Activated CD4-positive, alpha-beta T cell treated with anti-CD3 and anti-CD28 coated beads for 48 hours (primary cell): Measurements from ENCODE around the gene PLA2G4A.

Source experiments
- DNase-seq: peaks from one replicate; pipeline ENCODE4 v3.0.0-alpha.2; 2020

Gene PLA2G4A

DNA sequence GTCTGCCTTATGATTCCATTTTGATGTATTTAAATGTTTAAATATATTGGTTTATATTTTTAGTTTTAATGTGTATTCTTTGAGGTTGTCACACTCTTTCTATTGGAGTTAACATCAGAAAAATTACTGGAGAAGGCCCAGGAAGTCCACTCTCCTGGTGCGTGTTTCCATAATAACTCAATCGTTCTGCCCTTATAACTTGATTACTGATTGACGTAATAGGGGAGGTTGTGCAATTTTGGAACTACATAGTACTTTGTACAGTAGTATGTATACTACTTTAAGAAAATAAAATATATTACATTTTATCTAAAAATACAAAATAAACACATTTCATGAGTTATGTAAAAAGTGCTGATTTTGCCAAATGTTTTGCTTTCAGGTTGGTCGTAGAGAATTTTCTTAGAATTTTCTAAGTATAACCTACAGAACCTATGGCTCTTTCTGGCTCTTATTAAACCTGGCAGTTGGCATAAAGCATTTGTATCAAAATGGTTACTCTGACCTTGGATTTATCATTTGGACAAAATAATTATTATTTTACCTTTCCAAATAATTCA is 5.7 kb downstream of the PLA2G4A start:
- no peak for DNase-seq

DNA sequence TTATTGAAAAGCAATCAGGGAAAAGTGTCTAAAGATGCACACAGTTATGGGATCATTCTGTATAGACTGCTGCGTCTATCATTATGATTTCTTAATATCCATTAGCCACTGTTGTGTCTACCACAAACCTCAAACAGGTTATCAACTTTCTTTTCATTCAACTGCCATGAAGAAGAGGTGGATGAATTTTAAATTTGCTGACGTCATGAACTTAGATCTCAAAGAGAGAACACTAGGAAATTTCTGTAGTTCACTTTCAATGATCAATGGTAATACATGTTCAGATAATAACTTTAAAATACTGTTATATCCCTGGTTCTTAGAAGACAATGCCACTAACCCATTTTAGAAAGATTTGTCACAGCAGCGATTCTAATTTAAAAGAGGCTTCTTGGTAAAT is 6.7 kb downstream of the PLA2G4A start:
- no peak for DNase-seq

DNA sequence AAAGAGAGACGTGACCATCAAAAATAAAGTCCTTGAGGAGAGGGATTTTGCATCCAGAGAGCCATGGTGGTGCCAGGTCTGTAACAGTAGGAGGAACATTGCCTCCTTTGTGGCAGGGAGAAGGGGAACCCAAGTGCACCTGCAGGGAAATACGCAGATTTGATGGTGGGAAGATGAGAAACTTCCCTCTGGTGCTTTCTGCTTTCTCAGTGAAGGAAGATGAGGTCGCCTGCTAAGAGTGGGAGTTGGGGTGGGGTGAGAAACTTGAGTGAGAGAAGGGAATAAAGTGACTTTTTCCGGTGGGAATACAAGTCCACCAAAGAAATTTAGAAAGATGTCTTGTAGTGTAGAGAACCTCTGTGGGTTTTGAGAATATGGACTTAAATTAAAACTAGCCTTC is 9.1 kb downstream of the PLA2G4A start:
- no peak for DNase-seq

DNA sequence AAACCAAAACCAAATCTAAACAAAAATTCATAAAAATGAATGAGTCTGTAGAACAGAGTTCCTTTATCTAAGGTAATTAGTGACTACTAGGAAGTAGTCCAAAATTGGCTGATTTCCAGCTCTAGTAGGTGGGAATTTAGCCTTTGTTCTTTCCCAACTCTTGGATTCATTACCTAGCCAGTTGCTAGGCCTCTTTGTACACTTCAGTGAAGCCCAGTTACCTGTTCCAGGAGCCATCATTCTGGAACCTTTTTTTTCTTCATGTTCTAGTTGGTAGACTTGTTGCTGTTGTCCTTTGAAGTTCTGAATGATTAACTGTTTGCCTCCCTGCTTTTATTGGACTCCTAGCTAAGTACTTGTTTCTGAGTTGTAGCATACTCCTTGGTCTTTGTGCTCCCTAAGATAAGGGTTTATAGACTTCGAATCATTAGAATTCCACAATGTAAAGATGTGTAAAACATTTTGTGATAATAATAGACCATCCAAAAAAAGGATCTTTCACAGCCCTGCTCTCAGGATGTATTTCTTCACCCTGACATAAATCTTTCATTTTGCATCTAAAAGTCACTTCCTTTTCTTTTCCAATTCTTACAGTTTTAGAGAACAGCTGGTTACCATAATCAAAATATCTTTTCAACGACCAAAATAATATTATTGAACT is 9.8 kb downstream of the PLA2G4A start:
- DNase-seq, result no peak

DNA sequence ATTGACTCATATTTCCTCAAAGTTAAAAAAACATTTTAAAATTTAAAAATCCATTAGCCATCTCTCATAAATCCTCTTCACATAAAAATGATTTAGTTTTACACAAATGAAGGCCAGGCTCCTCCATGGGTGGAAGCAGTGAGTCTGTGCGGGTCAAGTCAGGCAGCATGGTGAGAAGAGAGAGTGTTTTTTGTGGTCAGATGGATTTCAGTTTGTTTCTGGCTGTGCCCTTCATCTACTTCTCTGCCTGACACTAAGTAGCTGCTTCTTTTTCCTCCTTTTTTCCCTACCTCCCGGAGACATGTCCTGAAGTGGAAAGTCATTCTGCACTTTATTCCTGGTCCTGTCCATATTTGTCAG is 10.3 kb downstream of the PLA2G4A start:
- DNase-seq, result no peak

DNA sequence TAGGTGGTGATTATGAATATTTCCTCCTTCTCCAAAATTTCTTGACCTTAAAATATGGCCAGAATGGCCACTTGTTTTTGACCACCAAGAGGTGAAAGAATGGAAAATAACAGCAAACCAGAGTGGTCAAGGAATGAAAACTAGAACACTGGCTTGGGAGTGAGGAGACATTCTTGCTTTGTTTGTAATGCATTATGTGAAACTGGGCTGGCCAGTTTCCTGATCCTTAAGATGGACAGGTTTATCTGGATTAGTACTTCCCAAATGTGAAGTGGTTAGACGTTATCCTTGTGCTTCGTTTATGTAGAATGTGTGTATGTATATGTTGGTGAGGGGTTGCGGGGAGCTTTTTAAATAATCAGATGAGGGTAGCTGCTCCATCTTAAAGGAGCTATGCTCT is 12.8 kb downstream of the PLA2G4A start:
- no peak for DNase-seq

DNA sequence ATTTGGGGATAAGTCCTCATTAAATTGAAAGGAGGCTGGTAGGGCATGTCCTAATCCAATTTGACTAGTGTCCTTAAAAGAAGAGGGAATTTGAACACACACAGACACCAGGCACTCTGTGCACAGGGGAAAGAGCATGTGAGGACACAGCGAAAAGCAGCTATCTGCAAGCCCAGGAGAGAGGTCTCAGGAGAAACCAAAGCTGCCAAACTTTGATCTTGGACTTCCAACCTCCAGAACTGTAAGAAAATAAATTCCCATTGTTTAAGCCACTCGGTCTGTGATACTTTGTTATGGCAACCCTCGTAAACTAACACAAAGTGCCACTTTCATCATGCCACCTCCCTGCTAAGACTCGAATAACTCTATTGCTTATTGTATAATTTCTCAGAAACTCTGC is 13.8 kb downstream of the PLA2G4A start:
- DNase-seq, result no peak

DNA sequence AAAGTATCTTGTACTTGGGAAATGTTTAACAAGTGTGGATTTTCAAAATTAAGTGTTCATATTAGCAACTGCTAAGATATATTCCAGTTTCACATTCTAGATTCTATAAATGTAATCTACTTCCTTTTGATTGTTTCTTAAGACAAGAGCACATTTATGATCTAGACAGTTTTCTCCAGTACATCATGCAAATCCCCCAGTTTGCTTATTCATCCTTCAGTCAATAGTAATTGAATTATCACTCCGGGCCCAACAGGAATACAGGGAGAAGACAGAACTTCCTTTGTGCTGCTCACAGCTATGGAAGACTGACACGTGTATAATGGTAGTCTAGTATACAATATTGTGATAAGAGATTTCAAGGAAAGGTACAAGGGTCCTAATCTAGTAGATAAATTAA is 14.5 kb downstream of the PLA2G4A start:
- no peak for DNase-seq

DNA sequence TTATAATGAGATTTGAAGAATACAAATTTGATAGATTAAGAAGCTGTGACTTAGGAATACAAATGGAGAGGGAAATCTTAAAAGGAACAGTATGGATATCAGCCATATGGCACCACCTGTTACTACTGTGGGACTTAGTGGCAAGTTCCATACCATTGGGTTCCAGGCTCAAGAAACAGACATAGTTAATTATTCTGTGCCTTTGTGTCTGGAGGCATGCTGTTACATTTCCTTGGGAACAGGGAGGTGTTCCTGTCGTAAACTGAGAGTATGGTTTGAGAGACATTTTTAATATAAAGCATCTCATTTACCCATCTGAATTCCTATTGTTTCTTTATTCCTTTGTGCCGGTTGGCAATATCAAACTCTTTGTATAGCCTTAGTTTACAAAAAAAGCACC is 15.2 kb downstream of the PLA2G4A start:
- no peak for DNase-seq

DNA sequence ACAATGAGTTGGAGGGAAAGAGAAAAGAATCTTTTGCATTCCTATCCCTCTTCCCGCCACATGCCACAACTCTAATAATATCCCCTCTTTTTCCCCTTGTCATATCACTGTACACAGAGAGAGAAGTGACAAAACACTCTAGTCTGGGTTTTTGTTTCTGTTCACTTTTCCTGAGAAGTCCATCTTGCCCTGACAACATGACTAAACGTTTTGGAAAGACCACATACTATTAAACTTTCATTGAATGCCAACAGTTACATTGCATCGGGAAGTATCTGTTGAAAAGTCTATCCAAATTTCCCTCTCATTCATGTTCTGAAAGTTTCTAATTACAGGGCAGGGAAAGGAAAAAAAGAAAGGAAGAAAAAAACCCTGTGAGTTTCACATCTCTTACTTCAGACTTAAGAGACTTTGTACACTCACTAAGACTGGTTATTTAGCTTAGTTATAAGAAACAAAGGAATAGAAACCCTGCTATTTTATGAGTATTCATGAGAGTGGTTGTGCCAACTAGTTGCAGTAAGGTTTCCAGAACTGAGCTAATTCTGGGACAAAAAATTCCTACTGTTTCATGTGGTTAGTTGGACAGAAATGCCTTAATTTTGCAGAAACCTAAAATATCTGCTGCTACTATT is 16.9 kb downstream of the PLA2G4A start:
- DNase-seq, result no peak

DNA sequence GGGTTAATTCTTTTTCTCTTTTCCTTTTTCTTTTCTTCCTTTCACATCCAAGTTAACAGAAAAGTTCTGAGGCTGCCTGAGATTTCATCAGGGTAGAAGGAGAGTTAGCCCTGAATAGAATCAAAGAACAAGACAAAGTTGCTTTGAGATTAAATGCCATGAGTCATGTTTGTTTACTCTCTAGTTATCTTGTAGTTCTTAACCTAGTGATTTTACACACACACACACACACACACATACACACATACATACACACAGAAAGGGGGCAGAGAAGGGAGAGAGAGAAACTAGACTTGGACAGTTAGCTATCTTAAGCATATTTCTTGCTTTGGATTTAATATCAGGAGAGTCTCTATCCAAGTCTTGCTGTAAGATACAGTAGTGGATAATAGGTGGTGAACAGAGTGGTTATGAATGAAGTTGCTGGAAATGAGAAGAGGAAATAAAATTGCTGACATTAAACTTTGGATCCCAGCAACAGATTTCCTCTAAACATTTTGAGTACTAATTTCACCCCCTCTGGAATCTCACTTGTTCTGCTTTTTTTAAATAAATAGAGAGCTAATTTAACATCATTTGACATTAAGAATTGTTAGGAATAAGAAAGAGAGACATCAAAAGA is 19.9 kb downstream of the PLA2G4A start:
- no peak for DNase-seq

DNA sequence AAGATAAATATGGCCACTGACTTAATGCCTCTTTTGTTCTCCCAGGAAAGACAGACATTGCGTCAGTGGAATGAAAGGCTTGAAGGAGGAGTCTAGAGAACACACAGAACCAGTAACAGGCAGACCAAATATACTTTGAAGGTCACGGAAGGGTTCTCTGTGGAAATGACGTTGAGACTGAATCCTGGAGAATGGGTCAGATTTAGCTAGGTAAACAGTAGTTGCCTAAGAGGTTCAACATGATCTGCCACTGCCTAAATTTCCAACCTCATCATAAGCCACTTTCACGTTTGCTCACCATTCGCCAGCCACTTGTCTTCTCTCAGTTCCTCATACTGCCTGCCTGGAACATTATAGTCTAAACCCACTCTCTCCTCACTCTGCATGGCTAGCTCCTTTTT is 20.5 kb downstream of the PLA2G4A start:
- DNase-seq, result no peak

DNA sequence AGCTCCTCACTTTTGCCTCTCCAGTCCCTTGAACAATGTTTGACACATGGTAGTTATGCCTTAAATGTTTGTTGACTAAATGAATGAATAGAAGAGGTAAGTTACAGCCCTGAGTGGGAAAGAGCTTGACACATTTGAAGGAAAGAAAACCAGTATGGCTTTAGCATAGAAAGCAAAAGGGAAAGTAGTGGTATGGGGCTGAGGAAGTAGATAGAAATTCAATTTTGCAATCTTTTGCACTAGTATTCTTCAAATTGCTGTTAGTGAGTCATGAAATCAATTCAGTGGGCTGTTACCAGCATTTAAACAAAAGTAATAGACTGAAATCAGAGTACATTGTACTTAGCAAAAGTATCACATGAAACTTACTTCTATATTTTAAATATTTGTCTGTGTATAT is 21.1 kb downstream of the PLA2G4A start:
- DNase-seq, result no peak

DNA sequence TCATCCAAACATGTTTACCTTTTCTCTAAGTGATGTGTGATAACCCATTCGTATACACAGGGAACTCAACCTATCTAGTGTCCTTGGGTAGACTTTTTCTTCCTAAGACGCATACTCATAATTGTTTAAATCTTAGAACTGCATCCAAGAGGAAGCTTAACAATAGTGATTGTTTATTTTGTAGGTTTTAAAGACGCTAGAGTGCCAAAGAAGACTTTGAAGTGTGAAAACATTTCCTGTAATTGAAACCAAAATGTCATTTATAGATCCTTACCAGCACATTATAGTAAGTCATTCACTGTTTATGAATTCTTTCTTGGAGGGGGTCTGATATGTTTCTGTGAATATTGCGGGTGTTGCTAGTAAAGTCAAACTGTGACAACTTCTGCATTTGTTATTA is 25.4 kb downstream of the PLA2G4A start:
- no peak for DNase-seq

DNA sequence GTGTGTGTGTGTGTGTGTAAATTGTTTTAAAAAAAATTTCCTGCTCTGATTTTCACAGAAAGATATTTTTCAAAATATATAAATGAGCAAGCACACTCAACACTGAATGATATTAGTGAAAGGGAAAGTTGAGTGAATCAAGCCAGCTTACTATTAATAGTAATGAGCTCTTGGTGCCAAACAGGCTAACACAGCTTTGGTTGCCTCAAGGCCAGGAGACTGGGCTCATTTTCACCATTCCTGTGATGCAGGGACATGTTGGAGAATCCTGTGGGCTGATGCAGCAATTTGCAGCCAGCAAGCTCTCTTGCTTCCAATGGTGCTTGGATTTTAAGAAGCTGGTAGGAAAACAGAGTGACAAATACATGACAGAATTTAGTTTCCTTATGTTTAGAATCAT is 30.2 kb downstream of the PLA2G4A start:
- DNase-seq, result no peak

DNA sequence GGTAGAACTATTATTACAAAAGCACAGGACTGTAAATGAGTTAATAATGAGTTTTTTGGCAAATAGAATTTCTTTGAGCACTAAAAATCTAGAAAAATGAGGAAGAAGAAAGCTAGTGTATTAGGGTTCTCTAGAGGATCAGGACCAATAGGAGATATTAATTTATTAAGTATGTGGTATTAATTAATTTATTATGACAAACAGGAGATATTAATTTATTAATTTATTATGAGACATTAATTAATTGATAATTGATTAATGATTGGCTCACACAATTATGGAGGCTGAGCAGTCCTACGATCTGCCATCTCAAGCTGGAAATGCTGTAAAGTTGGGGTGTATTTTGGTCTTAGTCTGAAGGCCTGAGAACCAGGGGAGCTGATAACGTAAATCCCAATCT is 31.2 kb downstream of the PLA2G4A start:
- DNase-seq, result no peak

DNA sequence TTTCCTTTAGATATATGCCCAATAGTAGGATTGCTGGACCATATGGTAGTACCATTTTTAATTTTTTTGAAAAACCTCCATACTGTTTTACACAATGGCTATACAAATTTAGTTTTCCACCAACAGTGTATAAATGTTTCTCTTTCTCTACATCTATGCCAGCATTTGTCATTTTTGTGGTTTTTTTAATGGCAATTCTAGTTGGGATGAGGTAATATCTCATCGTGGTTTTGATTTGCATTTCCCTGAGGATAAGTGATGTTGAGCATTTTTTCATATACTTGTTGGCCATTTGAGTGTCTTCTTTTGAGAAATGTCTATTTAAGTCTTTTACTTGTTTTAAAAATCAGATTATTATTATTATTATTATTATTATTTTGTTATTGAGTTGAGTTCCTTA is 35.5 kb downstream of the PLA2G4A start:
- DNase-seq, result no peak

DNA sequence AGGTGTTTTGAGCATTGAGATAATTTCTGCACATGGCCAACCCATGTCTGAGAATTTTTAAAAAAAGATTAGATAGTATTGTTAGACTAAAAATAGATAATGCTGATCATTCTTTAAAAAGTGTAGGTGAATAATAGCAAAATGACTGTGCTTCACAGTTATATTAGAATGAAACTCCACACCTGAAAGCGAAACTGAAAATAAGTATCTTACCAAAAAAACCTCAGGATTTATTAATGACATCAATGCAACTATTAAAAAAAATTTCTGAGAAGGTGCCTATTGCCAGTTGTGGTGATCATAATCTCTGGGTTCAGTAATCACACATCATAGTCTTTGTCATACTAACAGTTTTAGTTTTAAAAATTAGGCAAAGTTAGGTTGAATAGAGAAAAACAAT is 36.5 kb downstream of the PLA2G4A start:
- no peak for DNase-seq

DNA sequence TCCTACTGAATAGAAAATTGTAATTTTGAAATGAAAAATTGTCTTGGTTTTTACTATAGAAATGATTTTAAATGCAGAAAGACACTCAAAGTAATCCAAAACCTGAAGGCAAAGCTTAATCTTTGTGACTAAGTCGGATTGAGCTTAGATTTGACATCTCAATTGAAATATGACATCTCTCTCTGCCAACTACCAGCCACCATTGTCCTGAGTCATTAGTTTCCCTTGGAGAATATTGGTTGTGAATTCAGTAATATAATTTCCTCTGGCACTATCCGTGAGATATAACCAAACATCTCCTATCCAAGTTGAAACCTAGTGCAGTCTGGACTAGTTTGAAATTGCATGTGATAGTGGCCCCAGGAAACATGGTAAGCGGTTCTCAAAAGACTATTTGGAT is 37.1 kb downstream of the PLA2G4A start:
- DNase-seq, result no peak

DNA sequence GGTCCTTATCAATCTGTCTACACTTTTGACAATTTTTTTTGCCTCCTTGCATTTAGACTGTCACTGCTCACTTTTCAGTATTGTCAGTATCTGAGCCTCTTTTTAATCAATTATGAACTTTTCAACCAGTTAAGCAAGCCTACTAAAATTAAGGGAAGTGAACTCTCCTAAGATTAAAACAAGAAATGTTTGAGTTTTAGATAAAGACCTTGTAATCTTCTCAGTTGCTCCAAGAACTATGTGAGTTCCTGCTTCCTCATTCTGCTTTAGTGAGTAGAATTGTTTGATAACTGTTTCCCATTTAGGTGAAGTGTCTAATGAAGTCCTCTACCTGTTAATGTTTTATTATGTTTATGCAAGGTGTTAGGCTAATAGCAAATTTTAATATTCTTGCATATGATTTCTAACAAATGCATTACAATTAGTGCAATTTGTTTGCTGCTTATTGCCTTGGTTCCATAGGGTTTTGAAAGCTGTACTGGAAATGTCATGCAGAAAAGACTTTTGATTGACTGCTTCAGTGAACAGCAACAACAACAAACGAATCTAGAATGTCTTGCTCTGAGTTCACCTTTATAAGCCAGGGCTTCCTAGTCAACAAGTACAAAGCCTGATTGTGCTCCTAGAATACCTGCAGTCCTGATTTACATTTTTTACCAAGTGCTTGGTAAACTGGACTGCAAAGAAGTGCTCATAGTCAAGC is 40.9 kb downstream of the PLA2G4A start:
- no peak for DNase-seq

DNA sequence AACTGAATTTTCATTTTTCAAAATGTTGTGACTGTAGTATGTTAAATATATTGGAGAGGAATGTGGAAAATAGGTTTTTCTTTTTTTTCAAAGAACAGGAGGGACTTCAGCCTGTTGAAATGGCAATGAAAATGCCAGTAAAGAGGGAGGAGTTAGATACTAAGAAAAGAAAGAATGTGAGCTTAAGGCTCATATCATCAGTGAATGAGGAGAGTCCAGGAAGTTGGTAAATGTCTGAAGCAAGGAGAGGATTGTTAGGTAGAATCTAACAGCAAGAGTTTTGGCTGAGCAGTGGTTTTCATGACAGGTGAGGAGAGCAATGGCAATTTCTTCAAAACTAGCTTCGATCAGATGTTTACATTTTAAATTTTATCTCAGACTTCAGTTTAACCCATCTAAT is 43.0 kb downstream of the PLA2G4A start:
- DNase-seq, result no peak

DNA sequence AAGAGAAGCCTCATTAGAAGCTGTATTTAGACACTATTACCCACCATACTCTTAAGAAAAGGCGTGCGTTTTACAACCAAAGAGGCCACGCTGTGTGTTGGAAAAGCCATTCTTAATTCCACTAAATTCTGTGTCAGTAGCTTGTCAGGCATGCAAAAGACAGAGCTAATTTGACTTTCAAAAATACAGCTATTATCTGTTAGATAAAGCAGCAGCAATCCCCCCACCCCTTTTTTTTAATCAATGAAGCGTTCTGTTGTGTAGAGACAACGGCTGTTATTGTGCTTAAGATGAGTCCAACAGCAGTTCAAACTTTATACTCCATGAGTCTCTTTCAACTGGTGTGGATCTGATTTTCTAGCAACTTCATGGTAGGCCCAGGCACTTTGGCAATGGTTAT is 43.5 kb downstream of the PLA2G4A start:
- no peak for DNase-seq

DNA sequence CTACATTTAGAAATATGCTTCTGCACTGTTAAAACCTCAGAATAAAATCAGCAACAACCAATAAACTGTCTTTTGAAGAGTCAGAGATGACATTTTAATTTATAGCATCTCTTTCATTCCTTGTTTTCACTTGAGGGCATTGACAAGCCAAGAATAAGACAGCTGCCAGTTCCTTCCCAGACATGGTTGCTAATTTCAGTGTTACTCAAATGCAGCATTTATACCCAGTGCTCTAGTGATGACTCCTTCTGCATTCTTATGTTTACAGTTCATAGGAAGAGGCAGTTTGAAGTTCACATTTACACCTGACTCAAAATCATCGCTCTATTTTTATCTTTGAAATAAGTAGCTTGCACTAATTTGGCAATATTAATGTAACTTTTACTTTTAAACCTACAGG is 44.9 kb downstream of the PLA2G4A start:
- no peak for DNase-seq
